K562 (cell line): ENCODE data around the gene IL17REL. TPM values are rescaled to one million over a fixed set of nuclear protein-coding genes. Genes with fewer than 3 reads are reported as not detected.

Source experiments
- KHSRP ChIP-seq: fragments of 450-650 bp; IDR thresholded peaks from 2 replicates; pipeline ENCODE4 v1.6.1; 2017
- PHB2 ChIP-seq: fragments of 450-650 bp; IDR thresholded peaks from 2 replicates; pipeline ENCODE4 v1.6.1; 2017; ENCODE audit warnings: low read depth
- RAD51 ChIP-seq: fragments of 450-650 bp; IDR thresholded peaks from 2 replicates; pipeline ENCODE4 v1.7.1; 2016; ENCODE audit warnings: low read depth, mild to moderate bottlenecking, borderline replicate concordance
- SUPT5H ChIP-seq: fragments of 450-650 bp; IDR thresholded peaks from 2 replicates; pipeline ENCODE4 v1.6.1; 2016
- TAF7 ChIP-seq: fragments of 450-650 bp; IDR thresholded peaks from 2 replicates; pipeline ENCODE4 v1.6.1; 2016; ENCODE audit warnings: missing genetic modification characterization, missing compliant biosample characterization
- polyA plus RNA-seq, 8 experiments: library from polyadenylated mRNA; depleted of rRNA in 4 of 8; stranded (reverse) in 5 of 8; unstranded in 3 of 8; fragments of >200 nt; fragmentation: Nextera tagmentation in 2 of 8; fragmentation: Illumina TruSeq in 1 of 8; extraction: Ambion mirVana in 2 of 8; extraction: Trizol in 1 of 8; gene quantifications; 2 replicates each; pipeline versions ENCODE4 v1.2.1 to v1.2.3, GENCODE V29; 2011 to 2014; ENCODE audit warnings: inconsistent platforms in 1 of 8, missing spikeins in 1 of 8
- total RNA-seq, 7 experiments: library from RNA; depleted of rRNA in 6 of 7; stranded (reverse); fragments of >200 nt in 6 of 7; fragmentation: Illumina TruSeq in 2 of 7; extraction: Trizol in 2 of 7; gene quantifications; 2 replicates each; pipeline versions ENCODE4 v1.2.1 to v1.2.3, GENCODE V29; 2011 to 2021; ENCODE audit warnings: low replicate concordance in 1 of 7
- TF ChIP-seq, protein P1 (sequence below), 2 experiments: fragments of 150-350 bp in 1 of 2; IDR thresholded peaks; 2 replicates each; pipeline ENCODE4 v1.6.1; 2012 to 2016; ENCODE audit warnings: low read depth in 2 of 2, low read length in 2 of 2, mild to moderate bottlenecking in 1 of 2, moderate library complexity in 1 of 2
- TF ChIP-seq, protein P2 (sequence below): sonication (generic); formaldehyde crosslinking; IDR thresholded peaks from 2 replicates; pipeline ENCODE4 v1.4.0; 2020; ENCODE audit warnings: mild to moderate bottlenecking, missing genetic modification reagents
- TF ChIP-seq, protein P3 (sequence below), 2 experiments: fragments of 450-650 bp; formaldehyde crosslinking in 1 of 2; IDR thresholded peaks; 2 replicates each; pipeline versions ENCODE4 v1.4.0 to v1.6.1; 2014 to 2020; ENCODE audit warnings: mild to moderate bottlenecking in 2 of 2, borderline replicate concordance in 1 of 2, low read depth in 1 of 2
- TF ChIP-seq, protein P4 (sequence below): fragments of 450-650 bp; IDR thresholded peaks from 2 replicates; pipeline ENCODE4 v1.7.1; 2018; ENCODE audit warnings: mild to moderate bottlenecking, low read depth; ENCODE audit not compliant: partially characterized antibody

IL17REL gene
- total and polyA plus RNA-seq, 9 of the 15 experiments (the other 6 are each of a cell fraction or from before 2014, with no cell fraction given), result 0.05 to 0.42 (median 0.11) TPM; not detected in 4

DNA sequence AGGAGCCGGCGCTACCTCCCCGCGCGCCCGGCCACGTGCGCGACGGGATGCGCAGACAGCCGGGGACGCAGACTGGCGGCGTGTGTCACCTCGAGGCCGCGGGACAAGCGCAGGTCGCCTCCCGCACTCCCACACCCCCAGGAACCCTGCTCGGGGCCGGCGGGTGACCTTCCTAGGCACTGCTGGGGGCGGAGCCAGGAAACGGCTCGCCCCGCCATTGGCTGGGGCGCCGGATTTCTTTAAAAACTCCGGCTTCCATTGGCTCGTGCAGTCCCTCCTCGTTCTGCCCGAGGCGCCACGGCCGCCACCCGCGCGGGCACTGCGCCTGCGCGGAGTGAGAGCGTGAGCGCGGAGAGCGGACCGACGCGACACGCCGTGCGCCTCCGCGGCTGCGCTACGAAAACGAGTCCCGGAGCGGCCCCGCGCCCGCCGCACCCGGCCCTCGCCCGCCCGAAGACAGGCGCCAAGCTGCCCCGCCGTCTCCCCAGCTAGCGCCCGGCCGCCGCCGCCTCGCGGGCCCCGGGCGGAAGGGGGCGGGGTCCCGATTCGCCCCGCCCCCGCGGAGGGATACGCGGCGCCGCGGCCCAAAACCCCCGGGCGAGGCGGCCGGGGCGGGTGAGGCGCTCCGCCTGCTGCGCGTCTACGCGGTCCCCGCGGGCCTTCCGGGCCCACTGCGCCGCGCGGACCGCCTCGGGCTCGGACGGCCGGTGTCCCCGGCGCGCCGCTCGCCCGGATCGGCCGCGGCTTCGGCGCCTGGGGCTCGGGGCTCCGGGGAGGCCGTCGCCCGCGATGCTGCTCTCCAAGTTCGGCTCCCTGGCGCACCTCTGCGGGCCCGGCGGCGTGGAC is 52.2 kb downstream of the IL17REL start, which contains the start of gene PIM3 (continued):
- TF ChIP-seq, protein P1, sequence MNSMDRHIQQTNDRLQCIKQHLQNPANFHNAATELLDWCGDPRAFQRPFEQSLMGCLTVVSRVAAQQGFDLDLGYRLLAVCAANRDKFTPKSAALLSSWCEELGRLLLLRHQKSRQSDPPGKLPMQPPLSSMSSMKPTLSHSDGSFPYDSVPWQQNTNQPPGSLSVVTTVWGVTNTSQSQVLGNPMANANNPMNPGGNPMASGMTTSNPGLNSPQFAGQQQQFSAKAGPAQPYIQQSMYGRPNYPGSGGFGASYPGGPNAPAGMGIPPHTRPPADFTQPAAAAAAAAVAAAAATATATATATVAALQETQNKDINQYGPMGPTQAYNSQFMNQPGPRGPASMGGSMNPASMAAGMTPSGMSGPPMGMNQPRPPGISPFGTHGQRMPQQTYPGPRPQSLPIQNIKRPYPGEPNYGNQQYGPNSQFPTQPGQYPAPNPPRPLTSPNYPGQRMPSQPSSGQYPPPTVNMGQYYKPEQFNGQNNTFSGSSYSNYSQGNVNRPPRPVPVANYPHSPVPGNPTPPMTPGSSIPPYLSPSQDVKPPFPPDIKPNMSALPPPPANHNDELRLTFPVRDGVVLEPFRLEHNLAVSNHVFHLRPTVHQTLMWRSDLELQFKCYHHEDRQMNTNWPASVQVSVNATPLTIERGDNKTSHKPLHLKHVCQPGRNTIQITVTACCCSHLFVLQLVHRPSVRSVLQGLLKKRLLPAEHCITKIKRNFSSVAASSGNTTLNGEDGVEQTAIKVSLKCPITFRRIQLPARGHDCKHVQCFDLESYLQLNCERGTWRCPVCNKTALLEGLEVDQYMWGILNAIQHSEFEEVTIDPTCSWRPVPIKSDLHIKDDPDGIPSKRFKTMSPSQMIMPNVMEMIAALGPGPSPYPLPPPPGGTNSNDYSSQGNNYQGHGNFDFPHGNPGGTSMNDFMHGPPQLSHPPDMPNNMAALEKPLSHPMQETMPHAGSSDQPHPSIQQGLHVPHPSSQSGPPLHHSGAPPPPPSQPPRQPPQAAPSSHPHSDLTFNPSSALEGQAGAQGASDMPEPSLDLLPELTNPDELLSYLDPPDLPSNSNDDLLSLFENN (IDR thresholded peaks at IDR 0.05; ENCODE audit: low read depth in 2 of 2, low read length in 2 of 2), result no peak
- TF ChIP-seq, protein P2, sequence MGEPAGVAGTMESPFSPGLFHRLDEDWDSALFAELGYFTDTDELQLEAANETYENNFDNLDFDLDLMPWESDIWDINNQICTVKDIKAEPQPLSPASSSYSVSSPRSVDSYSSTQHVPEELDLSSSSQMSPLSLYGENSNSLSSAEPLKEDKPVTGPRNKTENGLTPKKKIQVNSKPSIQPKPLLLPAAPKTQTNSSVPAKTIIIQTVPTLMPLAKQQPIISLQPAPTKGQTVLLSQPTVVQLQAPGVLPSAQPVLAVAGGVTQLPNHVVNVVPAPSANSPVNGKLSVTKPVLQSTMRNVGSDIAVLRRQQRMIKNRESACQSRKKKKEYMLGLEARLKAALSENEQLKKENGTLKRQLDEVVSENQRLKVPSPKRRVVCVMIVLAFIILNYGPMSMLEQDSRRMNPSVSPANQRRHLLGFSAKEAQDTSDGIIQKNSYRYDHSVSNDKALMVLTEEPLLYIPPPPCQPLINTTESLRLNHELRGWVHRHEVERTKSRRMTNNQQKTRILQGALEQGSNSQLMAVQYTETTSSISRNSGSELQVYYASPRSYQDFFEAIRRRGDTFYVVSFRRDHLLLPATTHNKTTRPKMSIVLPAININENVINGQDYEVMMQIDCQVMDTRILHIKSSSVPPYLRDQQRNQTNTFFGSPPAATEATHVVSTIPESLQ (CRISPR knock-in tag), result 0 out of 2 replicates have a peak, but pooled peaks have one; percentile 52
- TF ChIP-seq PHB2 (no peak), RAD51 (no peak), TAF7 (tag) (no peak), SUPT5H (peak; percentile 64), KHSRP (no peak)
- TF ChIP-seq, protein P3, sequence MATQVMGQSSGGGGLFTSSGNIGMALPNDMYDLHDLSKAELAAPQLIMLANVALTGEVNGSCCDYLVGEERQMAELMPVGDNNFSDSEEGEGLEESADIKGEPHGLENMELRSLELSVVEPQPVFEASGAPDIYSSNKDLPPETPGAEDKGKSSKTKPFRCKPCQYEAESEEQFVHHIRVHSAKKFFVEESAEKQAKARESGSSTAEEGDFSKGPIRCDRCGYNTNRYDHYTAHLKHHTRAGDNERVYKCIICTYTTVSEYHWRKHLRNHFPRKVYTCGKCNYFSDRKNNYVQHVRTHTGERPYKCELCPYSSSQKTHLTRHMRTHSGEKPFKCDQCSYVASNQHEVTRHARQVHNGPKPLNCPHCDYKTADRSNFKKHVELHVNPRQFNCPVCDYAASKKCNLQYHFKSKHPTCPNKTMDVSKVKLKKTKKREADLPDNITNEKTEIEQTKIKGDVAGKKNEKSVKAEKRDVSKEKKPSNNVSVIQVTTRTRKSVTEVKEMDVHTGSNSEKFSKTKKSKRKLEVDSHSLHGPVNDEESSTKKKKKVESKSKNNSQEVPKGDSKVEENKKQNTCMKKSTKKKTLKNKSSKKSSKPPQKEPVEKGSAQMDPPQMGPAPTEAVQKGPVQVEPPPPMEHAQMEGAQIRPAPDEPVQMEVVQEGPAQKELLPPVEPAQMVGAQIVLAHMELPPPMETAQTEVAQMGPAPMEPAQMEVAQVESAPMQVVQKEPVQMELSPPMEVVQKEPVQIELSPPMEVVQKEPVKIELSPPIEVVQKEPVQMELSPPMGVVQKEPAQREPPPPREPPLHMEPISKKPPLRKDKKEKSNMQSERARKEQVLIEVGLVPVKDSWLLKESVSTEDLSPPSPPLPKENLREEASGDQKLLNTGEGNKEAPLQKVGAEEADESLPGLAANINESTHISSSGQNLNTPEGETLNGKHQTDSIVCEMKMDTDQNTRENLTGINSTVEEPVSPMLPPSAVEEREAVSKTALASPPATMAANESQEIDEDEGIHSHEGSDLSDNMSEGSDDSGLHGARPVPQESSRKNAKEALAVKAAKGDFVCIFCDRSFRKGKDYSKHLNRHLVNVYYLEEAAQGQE (IDR thresholded peaks at IDR 0.05; ENCODE audit: borderline replicate concordance), result no peak
- TF ChIP-seq, protein P3 (CRISPR knock-in tag; IDR thresholded peaks at IDR 0.05; ENCODE audit: low read depth), result no peak
- TF ChIP-seq, protein P4, sequence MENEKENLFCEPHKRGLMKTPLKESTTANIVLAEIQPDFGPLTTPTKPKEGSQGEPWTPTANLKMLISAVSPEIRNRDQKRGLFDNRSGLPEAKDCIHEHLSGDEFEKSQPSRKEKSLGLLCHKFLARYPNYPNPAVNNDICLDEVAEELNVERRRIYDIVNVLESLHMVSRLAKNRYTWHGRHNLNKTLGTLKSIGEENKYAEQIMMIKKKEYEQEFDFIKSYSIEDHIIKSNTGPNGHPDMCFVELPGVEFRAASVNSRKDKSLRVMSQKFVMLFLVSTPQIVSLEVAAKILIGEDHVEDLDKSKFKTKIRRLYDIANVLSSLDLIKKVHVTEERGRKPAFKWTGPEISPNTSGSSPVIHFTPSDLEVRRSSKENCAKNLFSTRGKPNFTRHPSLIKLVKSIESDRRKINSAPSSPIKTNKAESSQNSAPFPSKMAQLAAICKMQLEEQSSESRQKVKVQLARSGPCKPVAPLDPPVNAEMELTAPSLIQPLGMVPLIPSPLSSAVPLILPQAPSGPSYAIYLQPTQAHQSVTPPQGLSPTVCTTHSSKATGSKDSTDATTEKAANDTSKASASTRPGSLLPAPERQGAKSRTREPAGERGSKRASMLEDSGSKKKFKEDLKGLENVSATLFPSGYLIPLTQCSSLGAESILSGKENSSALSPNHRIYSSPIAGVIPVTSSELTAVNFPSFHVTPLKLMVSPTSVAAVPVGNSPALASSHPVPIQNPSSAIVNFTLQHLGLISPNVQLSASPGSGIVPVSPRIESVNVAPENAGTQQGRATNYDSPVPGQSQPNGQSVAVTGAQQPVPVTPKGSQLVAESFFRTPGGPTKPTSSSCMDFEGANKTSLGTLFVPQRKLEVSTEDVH, result no peak
